ENCODE data around the gene CCDC188. TPM values are rescaled to one million over a fixed set of nuclear protein-coding genes. Genes with fewer than 3 reads are reported as not detected.
"Not testable (repeated sequence)": the region's sequence is repeated elsewhere in the genome, so short reads cannot be mapped to it uniquely, and the experiment has no call there.

The CCDC188 gene
- total RNA-seq, 1 donor from 2014 or later = 17.3 TPM

DNA sequence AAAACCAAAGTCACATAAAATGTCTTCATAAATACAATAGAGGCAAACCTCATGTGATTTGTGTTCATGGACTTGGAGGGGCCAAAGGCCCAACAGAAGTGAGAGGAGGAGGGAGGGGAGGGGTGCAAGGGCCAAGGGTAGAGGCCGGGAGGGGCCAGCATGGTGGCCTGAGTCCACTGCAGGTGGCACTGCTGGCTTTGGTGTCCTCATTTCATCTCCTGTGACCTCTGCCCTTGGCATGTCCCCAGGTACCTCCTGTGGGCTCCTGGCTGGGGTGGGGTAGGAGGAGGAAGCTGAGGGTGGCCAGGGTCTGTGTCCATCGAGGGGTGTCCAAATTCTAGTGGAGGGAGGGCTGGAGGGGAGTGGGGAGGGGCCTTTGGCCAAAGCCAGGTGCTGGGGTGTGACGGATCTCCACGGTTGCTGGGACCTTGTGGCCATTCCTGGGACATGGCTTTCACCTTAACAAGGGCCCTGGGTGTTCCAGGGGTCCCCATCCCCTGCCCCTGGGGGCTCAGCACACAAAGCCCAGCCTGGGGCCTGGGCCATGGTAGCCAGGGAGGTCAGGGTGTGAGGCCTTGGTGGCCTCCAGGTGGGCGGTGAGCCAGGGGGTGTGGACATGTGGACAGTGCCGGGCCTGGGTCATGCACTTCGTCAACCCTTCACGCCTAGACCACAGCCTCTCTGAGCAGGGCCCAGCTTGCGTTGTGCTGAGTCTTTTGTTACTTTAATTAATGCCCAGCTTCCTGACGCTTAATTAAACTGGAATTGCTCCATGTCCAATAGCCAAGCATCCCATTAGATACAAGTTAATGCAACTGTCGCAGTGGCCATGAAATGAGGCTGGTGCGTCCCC, 20.7 kb upstream of the CCDC188 start:
- no peak for DNase-seq (ENCODE audit: extremely low read depth, low read depth, low spot score)

DNA sequence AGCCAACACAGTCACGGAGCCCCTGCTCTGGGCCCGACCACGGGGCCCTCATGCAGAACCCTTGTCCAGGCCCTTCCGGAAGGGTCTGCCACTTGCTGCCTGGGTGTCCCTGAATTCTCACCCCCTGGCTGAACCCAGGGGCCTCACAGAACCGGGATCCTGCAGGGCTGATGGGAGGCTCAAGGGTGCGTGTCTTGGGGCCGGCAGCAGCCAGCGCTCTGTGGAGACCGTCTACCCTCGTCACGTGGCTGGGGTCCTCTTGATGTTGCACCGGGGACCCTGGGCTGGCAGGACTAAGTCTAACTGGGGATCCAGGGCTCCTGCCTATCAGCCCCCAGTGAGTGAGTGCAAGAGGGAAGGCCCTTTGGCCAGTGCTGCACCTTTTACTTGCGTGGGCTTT, 19.3 kb upstream of the CCDC188 start:
- DNase-seq (ENCODE audit: extremely low read depth, low read depth, low spot score) = no peak

DNA sequence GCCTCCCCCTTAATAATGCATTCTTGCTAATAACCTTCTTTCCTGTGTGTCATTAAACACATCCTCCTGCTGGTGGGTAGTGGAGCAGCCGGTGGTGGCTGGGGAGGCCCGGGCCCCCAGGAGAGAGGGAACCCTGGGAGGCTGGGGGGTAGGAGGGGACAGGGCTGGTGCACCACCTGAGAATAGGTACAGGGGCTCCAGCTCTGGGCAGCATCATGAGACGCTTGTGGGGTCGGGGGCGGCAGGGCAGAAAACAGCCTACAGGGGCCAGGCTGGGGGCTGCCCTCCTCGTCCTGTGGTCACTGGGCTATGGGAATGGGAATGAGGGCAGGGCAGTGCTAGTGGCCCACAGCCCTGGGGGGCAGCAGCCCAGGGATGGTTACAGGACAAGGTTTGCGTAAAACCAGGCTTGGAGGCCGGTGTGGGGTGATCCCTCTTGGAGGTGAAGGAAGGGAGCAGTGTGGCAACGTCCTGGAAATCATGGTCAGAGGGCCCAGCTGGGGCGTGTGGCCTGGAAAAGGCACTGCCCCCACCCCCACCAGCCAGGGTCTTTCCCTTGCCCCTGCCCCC, 18.5 kb upstream of the CCDC188 start:
- DNase-seq (ENCODE audit: extremely low read depth, low read depth, low spot score) = no peak

DNA sequence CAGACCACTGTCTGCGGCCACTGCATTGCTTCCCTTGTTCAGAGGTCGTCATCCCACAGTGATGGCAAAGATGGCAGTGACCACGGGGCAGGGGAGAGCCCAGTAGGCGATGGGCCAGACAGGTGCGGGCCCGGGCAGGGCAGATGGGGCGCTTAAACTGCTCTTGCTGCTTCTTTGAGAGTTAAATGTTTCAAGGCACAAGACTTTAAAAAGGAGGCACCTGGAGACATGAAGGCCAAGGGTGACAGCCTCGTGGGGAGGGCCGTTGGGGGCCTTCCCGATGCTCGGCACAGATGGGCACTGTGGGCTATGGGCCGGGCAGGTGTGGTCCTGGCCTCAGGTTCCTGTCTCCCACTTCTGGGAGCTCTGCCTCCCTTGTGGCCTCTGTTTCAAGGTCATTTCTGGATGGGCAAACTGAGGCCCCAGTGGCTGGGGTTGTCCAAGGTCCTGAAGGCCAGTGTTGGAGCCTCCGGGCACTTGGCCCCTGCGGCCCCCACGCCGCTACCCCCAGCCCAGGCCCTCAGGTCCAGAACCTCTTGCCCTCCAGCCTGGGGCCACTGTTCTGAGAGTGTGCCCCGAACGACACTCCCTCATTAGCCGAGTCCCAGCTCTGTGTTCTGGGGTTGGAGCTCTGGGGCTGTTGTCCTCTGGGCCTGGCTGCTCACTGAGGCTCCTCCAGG, 16.9 kb upstream of the CCDC188 start:
- DNase-seq (ENCODE audit: extremely low read depth, low read depth, low spot score) = no peak

DNA sequence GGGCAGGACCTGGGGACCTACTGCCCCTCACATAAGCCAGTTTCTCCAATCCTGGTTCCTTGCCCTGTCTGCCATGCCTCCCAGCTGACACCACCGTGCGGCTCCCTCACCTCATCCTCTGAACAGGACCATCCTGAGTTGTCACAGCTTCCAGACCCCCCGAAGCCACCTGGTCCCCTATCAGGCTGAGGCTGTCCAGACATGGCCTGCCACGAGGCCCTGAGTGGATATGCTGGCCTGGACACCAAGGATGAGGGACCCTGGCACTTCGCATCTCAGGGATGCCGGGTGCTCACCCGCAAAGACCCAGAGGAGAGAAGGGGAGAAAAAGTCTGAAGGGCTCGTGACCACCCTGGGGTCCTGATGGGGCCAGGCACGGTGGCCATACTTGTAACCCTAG, 15.8 kb upstream of the CCDC188 start:
- DNase-seq (ENCODE audit: extremely low read depth, low read depth, low spot score) = no peak

DNA sequence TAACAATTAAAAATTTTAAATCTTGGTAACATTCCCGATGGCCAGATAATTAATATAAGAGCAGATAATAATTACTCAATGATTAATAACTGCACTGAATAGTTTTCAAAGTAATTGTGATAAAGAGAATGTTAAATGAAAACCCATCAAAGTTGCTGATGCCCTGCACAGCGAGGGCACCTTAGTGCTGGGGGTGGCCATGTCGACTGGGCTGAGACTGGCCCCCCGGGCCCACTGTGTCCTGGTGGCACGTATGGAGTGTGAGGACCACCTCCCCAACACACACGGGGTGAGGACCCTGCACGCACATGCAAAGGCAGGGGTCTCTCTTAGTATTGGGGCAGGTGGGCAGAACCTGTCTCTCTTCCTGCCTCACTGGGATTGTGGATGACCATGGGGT, 15.1 kb upstream of the CCDC188 start:
- DNase-seq (ENCODE audit: extremely low read depth, low read depth, low spot score) = no peak

DNA sequence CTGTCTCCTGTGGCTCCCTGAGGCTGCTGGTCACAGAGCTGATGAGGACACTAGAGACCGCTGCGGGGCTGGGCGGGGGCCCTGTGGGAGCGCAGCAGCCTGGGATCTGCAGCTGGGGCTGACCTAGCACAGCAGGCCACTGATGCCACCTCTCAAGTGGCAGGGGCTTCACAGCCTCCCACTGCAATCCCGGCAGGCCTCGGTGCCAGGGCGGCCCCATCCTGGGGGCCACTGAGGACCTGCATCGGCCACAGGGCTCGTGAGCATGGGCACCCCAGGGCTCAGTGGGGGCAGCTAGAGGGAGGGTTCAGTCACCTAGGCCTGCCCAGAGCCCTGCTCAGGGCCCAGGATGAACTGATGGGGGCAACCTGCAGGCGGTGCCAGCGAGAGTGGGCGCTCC, 14.6 kb upstream of the CCDC188 start:
- no peak for DNase-seq (ENCODE audit: extremely low read depth, low read depth, low spot score)

DNA sequence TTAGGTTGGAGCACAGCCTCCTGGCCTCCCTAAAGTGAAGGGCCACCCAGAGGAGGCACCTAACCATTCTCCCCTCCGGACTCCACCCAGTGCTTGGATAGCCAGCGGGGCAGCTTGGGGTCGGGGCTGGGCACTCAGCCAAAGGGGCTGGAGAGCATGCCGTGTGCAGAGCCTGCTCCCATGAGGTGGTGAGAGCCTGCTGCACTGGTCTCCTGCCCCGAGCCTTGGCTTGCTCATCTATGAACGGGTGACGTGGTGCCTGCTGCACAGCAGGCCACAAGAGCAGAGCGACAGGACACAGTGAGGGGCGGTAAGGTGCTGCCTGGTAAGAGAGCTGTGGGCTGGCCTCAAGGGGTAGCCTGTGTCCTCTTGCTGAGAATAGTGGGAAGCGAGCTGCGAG, 14.0 kb upstream of the CCDC188 start:
- no peak for DNase-seq (ENCODE audit: extremely low read depth, low read depth, low spot score)

DNA sequence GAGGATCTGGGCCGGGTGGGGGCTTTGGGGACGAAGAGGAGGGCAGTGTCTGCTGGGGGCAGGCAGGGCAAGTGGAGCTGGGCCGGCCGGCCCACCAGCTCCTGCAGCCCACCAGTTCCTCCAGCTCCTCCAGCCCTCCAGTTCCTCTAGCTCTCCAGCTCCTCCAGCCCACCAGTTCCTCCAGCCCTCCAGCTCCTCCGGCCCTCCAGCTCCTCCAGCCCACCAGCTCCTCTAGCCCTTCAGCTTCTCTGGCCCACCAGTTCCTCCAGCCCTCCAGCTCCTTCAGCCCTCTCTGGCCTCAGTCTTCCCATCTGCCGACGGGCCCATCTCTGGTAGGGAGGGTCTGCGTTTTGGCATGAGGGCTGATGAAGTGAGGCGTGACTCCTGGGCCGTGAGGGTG, 9.2 kb upstream of the CCDC188 start:
- DNase-seq (ENCODE audit: extremely low read depth, low read depth, low spot score) = no peak

DNA sequence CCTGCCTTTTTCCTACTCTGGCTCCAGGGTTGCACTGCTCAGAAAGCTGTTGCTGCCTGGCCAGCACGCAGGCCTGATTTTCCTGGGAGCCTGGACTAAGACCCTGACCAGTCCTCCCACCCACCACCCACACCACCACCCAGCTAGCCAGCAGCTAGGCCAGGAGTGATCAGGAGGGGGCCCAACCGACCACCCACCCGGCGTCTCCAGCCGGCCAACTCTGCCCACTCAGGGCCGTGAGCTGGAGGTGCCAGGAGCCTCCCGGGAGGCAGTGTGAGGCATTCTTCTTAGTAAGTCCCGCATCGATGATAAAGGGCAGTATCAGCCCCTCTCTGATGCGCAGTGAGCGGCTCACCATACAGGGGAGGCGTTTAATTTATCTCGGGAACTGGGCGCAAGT, 8.7 kb upstream of the CCDC188 start:
- DNase-seq (ENCODE audit: extremely low read depth, low read depth, low spot score) = not testable (repeated sequence)

DNA sequence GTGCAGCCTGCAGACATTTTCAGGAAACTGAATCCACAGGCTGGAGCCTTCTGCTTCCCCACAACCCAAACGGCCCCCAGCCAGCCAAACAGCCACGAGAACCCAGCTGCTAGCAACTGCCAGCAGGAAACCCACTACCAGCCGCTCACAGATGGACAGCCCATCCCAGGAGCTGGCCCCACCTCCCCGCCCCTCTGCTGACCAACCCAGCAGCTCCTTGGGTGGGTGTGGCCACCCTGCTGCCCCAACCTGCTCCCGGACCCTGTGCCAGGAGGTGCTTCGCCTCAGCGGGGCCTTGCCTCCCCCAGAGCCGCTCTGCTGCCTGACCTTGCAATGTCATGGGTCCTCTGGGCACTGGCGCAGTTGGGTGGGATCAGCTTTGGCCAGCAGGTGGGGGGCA, 8.2 kb upstream of the CCDC188 start:
- no peak for DNase-seq (ENCODE audit: extremely low read depth, low read depth, low spot score)

DNA sequence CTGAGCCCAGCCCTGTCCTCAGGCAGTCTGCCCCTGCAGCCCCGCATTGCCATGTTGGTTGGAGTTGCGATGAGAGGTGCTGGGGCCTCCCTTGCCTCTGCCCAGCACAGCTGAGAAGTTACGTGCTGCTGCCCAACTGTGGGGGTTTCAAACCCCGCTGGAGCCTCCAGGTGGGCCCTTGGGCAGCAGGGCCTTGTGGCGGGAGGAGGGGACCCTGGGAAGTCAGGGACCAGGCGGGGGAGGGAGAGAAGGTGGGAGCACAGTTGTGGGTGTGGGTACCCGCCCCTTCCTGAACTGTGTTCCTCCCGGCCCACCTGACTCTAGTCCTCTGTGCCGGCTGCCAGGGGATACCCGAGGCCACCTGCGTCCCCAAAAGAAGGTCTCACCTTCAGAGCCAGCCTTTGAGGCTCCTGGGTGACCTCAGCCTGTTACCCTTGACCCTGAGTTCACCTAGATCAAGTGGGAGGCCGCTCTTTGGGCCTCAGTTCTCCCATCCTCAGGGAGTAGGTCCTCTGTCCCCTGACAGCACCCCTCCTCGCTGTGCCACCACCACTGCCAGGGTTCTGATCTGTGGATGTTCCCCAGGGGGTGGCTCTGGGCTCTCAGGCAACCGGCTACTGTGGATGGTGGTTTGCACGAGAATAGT, 7.7 kb upstream of the CCDC188 start:
- no peak for DNase-seq (ENCODE audit: extremely low read depth, low read depth, low spot score)

DNA sequence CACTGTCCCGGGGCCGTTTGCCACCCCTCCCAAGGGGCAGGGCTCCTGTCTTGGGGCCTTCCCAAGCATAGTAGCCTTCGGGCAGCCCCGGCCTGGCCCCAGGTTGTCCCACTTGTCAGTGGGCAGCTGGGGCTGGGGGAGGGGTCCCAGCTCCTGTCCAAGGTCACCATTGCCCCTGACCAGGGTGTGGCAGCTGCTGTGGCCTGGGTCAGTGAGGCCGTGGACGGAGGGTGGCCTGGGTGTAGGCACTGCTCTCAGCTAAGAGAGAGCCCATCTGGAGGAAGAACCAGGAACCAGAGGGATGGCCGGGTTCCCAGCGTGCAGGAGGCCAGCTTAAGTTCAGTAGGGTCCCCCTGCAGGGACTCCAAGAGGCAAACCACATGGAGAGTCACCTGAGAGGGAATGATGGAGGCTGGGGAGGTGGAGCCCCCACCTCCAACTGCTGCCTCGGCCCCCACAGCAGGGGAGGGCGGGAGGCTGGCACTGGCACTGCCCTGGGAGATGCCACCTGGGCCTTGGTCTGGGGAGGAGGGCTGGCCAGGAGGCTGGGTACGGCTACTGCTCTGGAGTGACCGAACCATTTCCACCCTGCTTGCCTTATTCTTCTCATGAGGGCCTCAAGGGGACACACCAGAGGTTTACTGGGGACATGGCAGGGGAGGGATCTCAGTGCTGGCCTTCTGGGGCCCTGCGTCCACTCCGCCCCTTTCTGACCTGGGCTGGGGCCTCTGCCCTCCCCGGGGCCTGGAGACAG, 6.8 kb upstream of the CCDC188 start:
- no peak for DNase-seq (ENCODE audit: extremely low read depth, low read depth, low spot score)

DNA sequence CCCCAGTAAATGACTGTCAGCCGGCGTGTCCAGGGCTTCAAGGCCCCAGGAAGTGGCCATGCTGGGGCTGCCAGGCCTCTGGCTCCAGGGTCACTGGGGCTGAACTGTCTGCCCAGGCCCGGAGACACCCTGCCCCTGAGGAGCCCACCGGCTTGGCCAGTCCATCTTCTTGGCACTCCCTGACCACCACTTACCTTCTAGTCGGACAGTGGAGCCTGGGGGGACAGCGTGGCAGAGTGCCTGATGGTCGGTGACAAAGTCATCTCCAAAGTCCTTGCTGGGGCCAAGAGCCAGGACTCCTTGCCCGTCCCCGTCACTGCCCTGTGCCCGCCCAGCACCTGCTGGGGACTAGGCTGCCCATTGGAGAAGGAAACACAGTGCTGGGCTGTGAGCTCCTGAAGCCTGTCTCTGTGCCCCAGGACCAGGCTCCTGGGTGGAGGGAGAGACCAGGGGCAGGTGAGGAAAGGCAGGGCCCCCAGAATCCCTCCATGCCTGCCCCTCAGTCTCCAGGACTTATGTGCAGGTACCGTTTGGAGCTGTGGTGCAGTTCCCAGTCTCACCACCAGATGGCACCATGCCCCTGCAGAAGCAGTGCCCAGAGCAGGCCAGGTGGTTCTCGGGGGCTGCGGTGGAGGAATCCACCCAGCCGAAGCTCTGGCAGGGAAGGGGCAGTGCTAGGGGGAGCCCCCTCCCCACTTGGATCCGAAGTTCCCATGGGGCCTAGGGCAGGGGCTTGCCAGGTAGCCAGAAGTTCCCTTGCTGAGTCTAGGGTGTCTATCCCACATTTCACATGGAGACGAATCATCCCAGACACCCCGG, 6.0 kb upstream of the CCDC188 start:
- no peak for DNase-seq (ENCODE audit: extremely low read depth, low read depth, low spot score)

DNA sequence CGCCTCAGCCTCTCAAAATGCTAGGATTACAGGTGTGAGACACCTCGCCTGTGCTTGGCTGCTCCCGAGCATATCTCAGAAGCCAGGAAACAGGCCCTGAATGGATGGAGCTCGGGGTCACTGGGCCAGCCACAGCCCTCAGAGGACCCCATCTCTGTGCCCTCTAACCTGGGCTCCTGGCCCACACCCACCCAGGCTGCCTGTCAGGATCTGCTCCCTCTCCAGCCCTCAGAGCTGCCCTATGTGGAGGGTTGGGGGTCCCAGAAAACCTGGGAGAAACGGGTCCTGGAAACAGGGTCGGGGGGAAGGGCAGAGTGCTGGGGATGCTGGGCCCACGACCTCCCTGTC, 5.2 kb upstream of the CCDC188 start:
- no peak for DNase-seq (ENCODE audit: extremely low read depth, low read depth, low spot score)

DNA sequence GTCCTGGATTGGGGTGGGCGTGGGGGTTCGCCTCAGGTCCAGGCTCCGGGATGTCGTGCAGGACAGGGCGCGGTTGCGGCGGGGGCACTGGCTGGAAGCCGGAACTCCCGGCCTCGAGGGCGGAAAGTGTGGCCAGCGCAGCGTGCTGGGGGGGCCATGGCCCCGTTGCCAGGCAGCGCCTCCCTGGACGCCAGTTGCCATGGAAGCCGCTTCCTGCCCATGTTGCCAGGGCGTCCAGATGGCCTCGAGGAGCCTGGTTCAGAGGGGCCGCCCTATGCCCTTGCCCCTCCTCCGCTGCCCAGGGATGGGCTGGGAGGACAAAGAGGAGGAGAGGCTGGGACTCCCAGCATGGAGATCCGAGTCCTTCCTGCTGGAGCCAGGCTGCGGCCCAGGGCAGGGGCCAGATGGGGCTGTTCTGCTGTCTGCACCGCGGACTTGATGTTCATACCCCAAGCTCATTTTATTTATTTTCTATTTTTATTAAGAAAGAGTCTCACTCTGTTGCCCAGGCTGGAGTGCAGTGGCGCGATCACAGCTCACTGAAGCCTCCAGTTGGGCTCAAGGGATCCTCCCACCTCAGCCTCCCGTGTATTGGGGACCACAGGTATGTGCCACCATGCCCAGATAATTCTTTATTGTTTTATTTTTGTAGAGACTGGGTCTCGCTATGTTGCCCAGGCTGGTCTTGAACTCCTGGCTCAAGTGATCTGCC, 4.6 kb upstream of the CCDC188 start:
- DNase-seq (ENCODE audit: extremely low read depth, low read depth, low spot score) = peak; percentile 22

DNA sequence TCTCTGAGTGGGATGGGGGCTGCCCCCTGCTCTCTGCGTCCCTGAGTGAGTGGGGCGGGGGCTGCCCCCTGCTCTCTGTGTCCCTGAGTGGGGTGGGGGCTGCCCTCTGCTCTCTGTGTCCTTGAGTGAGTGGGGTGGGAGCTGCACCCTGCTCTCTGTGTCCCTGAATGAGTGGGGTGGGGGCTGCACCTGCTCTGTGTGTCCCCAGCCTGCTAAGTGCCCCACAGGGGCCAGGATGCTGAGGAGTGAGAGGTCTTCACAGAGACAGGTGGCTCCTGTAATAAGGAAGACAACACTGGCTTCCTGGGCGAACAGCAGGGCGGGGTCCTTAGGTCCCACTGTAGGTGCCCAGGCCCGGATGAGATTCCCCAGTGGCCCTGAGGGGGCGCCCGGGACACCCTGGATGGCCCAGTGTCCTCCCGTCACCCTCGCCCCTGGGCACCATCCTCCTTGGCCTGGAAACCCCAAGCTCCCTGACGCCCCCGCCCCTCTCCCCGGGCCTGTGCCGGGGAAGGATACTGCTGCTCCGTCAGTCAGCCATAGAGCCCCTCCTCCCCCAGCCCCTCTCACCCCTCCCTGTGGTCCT, 3.8 kb upstream of the CCDC188 start:
- DNase-seq (ENCODE audit: extremely low read depth, low read depth, low spot score) = no peak

DNA sequence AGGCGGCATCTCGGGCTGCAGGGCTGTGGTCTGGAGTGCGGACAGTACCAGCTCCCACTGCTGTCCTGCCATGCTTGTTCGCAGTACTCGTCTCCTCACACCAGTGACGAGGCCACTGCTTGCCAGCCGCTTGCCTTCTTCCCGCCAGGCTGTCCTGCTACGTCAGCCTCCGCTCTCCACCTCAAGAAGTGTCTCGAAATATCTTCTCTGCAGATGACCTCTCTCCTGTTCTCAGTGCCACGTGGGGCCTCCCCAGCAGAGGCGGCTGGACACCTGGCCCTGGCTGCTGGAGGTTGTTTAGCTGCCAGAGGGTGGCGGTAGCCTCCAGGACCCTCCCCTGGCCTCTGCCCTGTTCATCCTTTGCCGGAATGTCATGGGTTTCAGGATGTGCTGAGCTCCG, 3.1 kb upstream of the CCDC188 start:
- no peak for DNase-seq (ENCODE audit: extremely low read depth, low read depth, low spot score)

DNA sequence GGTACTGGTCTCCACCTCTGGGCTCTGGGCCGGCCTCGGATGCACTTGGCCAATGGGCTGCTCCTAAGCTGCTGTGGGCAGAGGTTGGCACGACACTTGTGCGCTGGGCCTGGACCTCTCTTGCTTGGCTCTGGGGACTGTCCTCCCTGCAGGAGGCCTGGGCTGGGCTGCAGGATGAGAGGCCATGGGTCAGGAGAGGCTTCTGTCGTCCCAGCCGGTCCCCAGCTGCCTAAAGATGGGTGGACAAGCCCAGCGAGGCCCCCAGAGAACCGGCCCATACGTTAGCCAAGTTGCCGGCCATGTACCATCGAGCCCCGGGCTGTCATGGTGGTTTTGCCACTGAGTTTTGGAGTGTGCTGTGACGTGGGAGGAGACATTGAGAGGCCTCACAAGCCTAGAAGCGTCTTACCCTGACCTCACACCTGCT, 1.6 kb upstream of the CCDC188 start:
- DNase-seq (ENCODE audit: extremely low read depth, low read depth, low spot score) = no peak

Data from glomerular endothelial cell (primary cell).